GM12892 (cell line): Measurements from ENCODE around the gene ZSWIM6.

ENCODE experiments used
- POLR2A ChIP-seq: IDR thresholded peaks from 2 replicates; pipeline ENCODE4 v1.6.1; 2011; ENCODE audit warnings: low read depth, low read length, control low read depth
- POLR2AphosphoS5 ChIP-seq: IDR thresholded peaks from 2 replicates; pipeline ENCODE4 v1.6.1; 2011; ENCODE audit warnings: low read depth, low read length, control low read depth
- TAF1 ChIP-seq: IDR thresholded peaks from 2 replicates; pipeline ENCODE4 v1.6.1; 2011; ENCODE audit warnings: low read depth, mild to moderate bottlenecking, control low read depth, low read length, borderline replicate concordance

- TF ChIP-seq TAF1 = no peak
- TF ChIP-seq POLR2A = no peak
- no peak for TF ChIP-seq POLR2AphosphoS5
Measured at GRCh38 chr5:61501971-61502370, 169.9 kb downstream of the ZSWIM6 start.
